OCI-LY1 (cell line): ENCODE results near the gene RFX4.

Source experiments
- H2AFZ ChIP-seq: fragments of 200-600 bp; sonication (generic), shearing (Covaris generic); 2 replicates; pipeline ENCODE4 v1.6.0; 2014; ENCODE audit warnings: antibody characterized with exemption, mild to moderate bottlenecking, low read length
- H3F3A ChIP-seq: fragments of 200-600 bp; sonication (generic), shearing (Covaris generic); 2 replicates; pipeline ENCODE4 v1.6.0; 2014; ENCODE audit warnings: mild to moderate bottlenecking, antibody characterized with exemption, low read length, moderate library complexity; ENCODE audit not compliant: insufficient read depth
- H3K27ac ChIP-seq: fragments of 200-600 bp; sonication (generic); 2 replicates; pipeline ENCODE4 v1.5.1; 2014; ENCODE audit warnings: low read length, mixed run types, mild to moderate bottlenecking, low read depth; ENCODE audit not compliant: poor library complexity, severe bottlenecking
- H3K27me3 ChIP-seq: fragments of 200-600 bp; sonication (generic); 2 replicates; pipeline ENCODE4 v1.6.0; 2014; ENCODE audit warnings: antibody characterized with exemption, mild to moderate bottlenecking, low read length, moderate library complexity; ENCODE audit not compliant: insufficient read depth
- H3K36me3 ChIP-seq: fragments of 200-600 bp; sonication (generic); 2 replicates; pipeline ENCODE4 v1.6.1; 2014; ENCODE audit warnings: mild to moderate bottlenecking, antibody characterized with exemption, low read length, moderate library complexity, mixed read lengths; ENCODE audit not compliant: insufficient read depth
- H3K4me1 ChIP-seq: fragments of 200-600 bp; sonication (generic); 2 replicates; pipeline ENCODE4 v1.5.1; 2014; ENCODE audit warnings: mild to moderate bottlenecking, low read length, moderate library complexity; ENCODE audit not compliant: insufficient read depth, severe bottlenecking
- H3K4me2 ChIP-seq: fragments of 200-600 bp; sonication (generic), shearing (Covaris generic); 2 replicates; pipeline ENCODE4 v1.6.1; 2014; ENCODE audit warnings: low read length
- H3K4me3 ChIP-seq: fragments of 200-600 bp; sonication (generic); 2 replicates; pipeline ENCODE4 v1.5.1; 2014; ENCODE audit warnings: low read length, low read depth, mild to moderate bottlenecking, mixed read lengths; ENCODE audit not compliant: poor library complexity, severe bottlenecking
- H3K79me2 ChIP-seq: fragments of 200-600 bp; shearing (Covaris generic); 2 replicates; pipeline ENCODE4 v1.6.1; 2016; ENCODE audit warnings: mixed run types, low read length, mixed read lengths; ENCODE audit not compliant: insufficient read depth
- H3K9ac ChIP-seq: fragments of 200-600 bp; sonication (generic), shearing (Covaris generic); 2 replicates; pipeline ENCODE4 v1.6.1; 2014; ENCODE audit warnings: mild to moderate bottlenecking, low read length, mixed read lengths
- H3K9me2 ChIP-seq: fragments of 200-600 bp; sonication (generic), shearing (Covaris generic); 2 replicates; pipeline ENCODE4 v1.6.1; 2014; ENCODE audit warnings: low read depth, mild to moderate bottlenecking, low read length, mixed read lengths
- H3K9me3 ChIP-seq: fragments of 200-600 bp; shearing (Covaris generic); 2 replicates; pipeline ENCODE4 v1.6.1; 2014; ENCODE audit warnings: low read length, mixed read lengths
- H4K20me1 ChIP-seq: fragments of 200-600 bp; sonication (generic), shearing (Covaris generic); 2 replicates; pipeline ENCODE4 v1.6.0; 2016; ENCODE audit warnings: mild to moderate bottlenecking, low read length; ENCODE audit not compliant: insufficient read depth
- CTCF ChIP-seq: fragments of 200-600 bp; sonication (generic), shearing (Covaris generic); IDR thresholded peaks from 2 replicates; pipeline ENCODE4 v1.5.1; 2017; ENCODE audit warnings: mild to moderate bottlenecking, antibody characterized with exemption, low read length, moderate library complexity, mixed read lengths
- EZH2 ChIP-seq: fragments of 200-600 bp; sonication (generic), shearing (Covaris generic); IDR thresholded peaks from 2 replicates; pipeline ENCODE4 v1.8.0; 2017; ENCODE audit warnings: borderline replicate concordance, mixed run types, mild to moderate bottlenecking, antibody characterized with exemption, low read length, moderate library complexity, mixed read lengths

The RFX4 gene

GRCh38 chr12:106581543-106582248, 1.1 kb upstream of the RFX4 start:
- Histone ChIP-seq H3K79me2 (no peaks in the 10 kb centered on the region), H3K4me1 (no peaks in the 10 kb centered on the region), H3K9ac (no peak overlapping the region), H2AFZ (no peak overlapping the region), H3F3A (no peaks in the 10 kb centered on the region), H3K4me2 (no peak overlapping the region), H4K20me1 (no peaks in the 10 kb centered on the region), H3K27me3 (no peaks in the 10 kb centered on the region), H3K27ac (no peak overlapping the region), H3K9me3 (no peaks in the 10 kb centered on the region), H3K36me3 (no peaks in the 10 kb centered on the region), H3K4me3 (no peak overlapping the region), H3K9me2 (no peaks in the 10 kb centered on the region)
- no peak for TF ChIP-seq EZH2
- TF ChIP-seq CTCF: no peak

GRCh38 chr12:106582249-106582591, 584 bp upstream of the RFX4 start:
- no peaks in the 10 kb centered on the region for H3K36me3 ChIP-seq
- no peak overlapping the region for H3K27ac ChIP-seq
- no peak overlapping the region for H3K4me2 ChIP-seq
- H3F3A ChIP-seq: no peaks in the 10 kb centered on the region
- no peaks in the 10 kb centered on the region for H3K79me2 ChIP-seq
- H3K4me1 ChIP-seq: no peaks in the 10 kb centered on the region
- no peak overlapping the region for H3K9ac ChIP-seq
- no peak overlapping the region for H3K4me3 ChIP-seq
- H3K27me3 ChIP-seq: no peaks in the 10 kb centered on the region
- H3K9me2 ChIP-seq: no peaks in the 10 kb centered on the region
- no peaks in the 10 kb centered on the region for H4K20me1 ChIP-seq
- no peak for TF ChIP-seq CTCF
- no peaks in the 10 kb centered on the region for H3K9me3 ChIP-seq
- no peak overlapping the region for H2AFZ ChIP-seq

GRCh38 chr12:106583242-106584103, 669 bp downstream of the RFX4 start:
- H3F3A ChIP-seq: no peaks in the 10 kb centered on the region
- no peaks in the 10 kb centered on the region for H3K36me3 ChIP-seq
- H2AFZ ChIP-seq: no peak overlapping the region
- H3K4me3 ChIP-seq: no peak overlapping the region
- no peak overlapping the region for H3K9ac ChIP-seq
- no peak overlapping the region for H3K27ac ChIP-seq
- H3K4me2 ChIP-seq: no peak overlapping the region
- H3K4me1 ChIP-seq: no peaks in the 10 kb centered on the region
- no peaks in the 10 kb centered on the region for H3K9me3 ChIP-seq
- H4K20me1 ChIP-seq: no peaks in the 10 kb centered on the region
- no peaks in the 10 kb centered on the region for H3K79me2 ChIP-seq
- no peak for TF ChIP-seq EZH2
- TF ChIP-seq CTCF: no peak
- no peaks in the 10 kb centered on the region for H3K27me3 ChIP-seq
- H3K9me2 ChIP-seq: no peaks in the 10 kb centered on the region
